Pulmonary artery endothelial cell (primary cell): ENCODE data around the gene ISOC1. TPM values are rescaled to one million over a fixed set of nuclear protein-coding genes. Genes with fewer than 3 reads are reported as not detected.
A peak's percentile ranks its signal among the peaks of the same experiment; 100 is the strongest.

Source experiments
- DNase-seq: peaks from one replicate; pipeline ENCODE4 v3.0.0-alpha.2; 2011; ENCODE audit warnings: low read depth, low spot score
- total RNA-seq: library from RNA; depleted of rRNA; stranded (reverse); fragments of >200 nt; gene quantifications from 2 replicates; pipeline ENCODE4 v1.2.3, GENCODE V29; 2014

ISOC1 gene
- total RNA-seq, result 16.9 and 24.9 TPM in 2 replicates

- peak; percentile 48 for DNase-seq
Observed at GRCh38 chr5:129094087-129094923, at the start of gene ISOC1. TSS of gene ISOC1 (plus strand) at chr5:129094749. CDS start at chr5:129094767, 18 bp downstream.

- DNase-seq, result no peak
Observed at GRCh38 chr5:129046151-129046550, 48.4 kb upstream of the ISOC1 start.

GRCh38 chr5:129048509-129048908 lies 46.0 kb upstream of the ISOC1 start:
- DNase-seq, result no peak

GRCh38 chr5:129049126-129049799 lies 45.3 kb upstream of the ISOC1 start:
- DNase-seq, result no peak

- no peak for DNase-seq
Observed at GRCh38 chr5:129051283-129051682, 43.3 kb upstream of the ISOC1 start.

GRCh38 chr5:129053438-129053837 lies 41.1 kb upstream of the ISOC1 start:
- no peak for DNase-seq

GRCh38 chr5:129057329-129057728 lies 37.2 kb upstream of the ISOC1 start:
- DNase-seq, result no peak

GRCh38 chr5:129061849-129062248 lies 32.7 kb upstream of the ISOC1 start:
- no peak for DNase-seq

- DNase-seq, result no peak
Observed at GRCh38 chr5:129063483-129064113, 31.0 kb upstream of the ISOC1 start.

- DNase-seq, result no peak
Observed at GRCh38 chr5:129065721-129066120, 28.8 kb upstream of the ISOC1 start.

GRCh38 chr5:129067745-129068144 lies 26.8 kb upstream of the ISOC1 start:
- no peak for DNase-seq

- DNase-seq, result no peak
Observed at GRCh38 chr5:129069292-129069691, 25.3 kb upstream of the ISOC1 start.

GRCh38 chr5:129073111-129073510 lies 21.4 kb upstream of the ISOC1 start:
- DNase-seq, result no peak

GRCh38 chr5:129074903-129075302 lies 19.6 kb upstream of the ISOC1 start:
- no peak for DNase-seq

GRCh38 chr5:129077433-129078075 lies 17.0 kb upstream of the ISOC1 start:
- DNase-seq, result no peak

GRCh38 chr5:129078247-129078646 lies 16.3 kb upstream of the ISOC1 start:
- DNase-seq, result no peak

- DNase-seq, result no peak
Observed at GRCh38 chr5:129078660-129079059, 15.9 kb upstream of the ISOC1 start.

- no peak for DNase-seq
Observed at GRCh38 chr5:129079496-129079895, 15.1 kb upstream of the ISOC1 start.

- no peak for DNase-seq
Observed at GRCh38 chr5:129080766-129081165, 13.8 kb upstream of the ISOC1 start.

- DNase-seq, result no peak
Observed at GRCh38 chr5:129082225-129083136, 12.1 kb upstream of the ISOC1 start.
